ENCODE measurements around the gene ZSWIM3.

DNA sequence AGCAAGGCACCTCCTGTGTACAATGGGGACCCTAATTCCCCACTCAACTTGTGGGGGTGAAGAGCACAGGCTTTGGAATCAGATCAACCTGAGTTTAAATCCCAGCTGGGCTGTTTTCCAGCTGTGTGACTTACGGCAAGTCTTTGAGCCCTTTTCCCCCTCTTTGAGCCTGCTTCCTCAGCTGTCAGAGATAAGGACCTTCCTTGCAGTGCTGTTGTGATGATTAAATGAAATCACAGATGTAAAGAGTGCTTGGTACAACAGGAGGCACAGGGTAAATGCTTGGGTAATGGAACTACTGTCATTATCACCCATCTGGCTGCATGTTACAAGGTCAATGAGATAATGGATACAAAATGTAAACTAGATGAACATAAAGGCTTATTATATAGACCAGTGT lies 20.6 kb upstream of the ZSWIM3 start:
- TF ChIP-seq, protein P1, sequence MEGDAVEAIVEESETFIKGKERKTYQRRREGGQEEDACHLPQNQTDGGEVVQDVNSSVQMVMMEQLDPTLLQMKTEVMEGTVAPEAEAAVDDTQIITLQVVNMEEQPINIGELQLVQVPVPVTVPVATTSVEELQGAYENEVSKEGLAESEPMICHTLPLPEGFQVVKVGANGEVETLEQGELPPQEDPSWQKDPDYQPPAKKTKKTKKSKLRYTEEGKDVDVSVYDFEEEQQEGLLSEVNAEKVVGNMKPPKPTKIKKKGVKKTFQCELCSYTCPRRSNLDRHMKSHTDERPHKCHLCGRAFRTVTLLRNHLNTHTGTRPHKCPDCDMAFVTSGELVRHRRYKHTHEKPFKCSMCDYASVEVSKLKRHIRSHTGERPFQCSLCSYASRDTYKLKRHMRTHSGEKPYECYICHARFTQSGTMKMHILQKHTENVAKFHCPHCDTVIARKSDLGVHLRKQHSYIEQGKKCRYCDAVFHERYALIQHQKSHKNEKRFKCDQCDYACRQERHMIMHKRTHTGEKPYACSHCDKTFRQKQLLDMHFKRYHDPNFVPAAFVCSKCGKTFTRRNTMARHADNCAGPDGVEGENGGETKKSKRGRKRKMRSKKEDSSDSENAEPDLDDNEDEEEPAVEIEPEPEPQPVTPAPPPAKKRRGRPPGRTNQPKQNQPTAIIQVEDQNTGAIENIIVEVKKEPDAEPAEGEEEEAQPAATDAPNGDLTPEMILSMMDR (IDR thresholded peaks at IDR 0.05; ENCODE audit: borderline replicate concordance, extremely low read depth, low read length, poor library complexity, severe bottlenecking): no peak
- no peak for TF ChIP-seq EZH2 (IDR thresholded peaks at IDR 0.05; ENCODE audit: borderline replicate concordance, low read depth, low read length, severe bottlenecking)

Data from DND-41 (cell line).